ENCODE measurements around the gene FAM156A. TPM values are rescaled to one million over a fixed set of nuclear protein-coding genes. Genes with fewer than 3 reads are reported as not detected.
"Not testable (repeated sequence)": the region's sequence is repeated elsewhere in the genome, so short reads cannot be mapped to it uniquely, and the experiment has no call there.

Gene FAM156A
- total RNA-seq, 1 donor from 2014 or later: 22.1 TPM

- not testable (repeated sequence) for H3K4me1 Mint-ChIP-seq (ENCODE audit: low read depth, unreplicated experiment); H3K27ac Mint-ChIP-seq (ENCODE audit: unreplicated experiment); H3K27me3 Mint-ChIP-seq (ENCODE audit: unreplicated experiment); H3K36me3 Mint-ChIP-seq (ENCODE audit: unreplicated experiment); H3K4me3 Mint-ChIP-seq (ENCODE audit: unreplicated experiment); H3K9me3 Mint-ChIP-seq (ENCODE audit: unreplicated experiment)
- peak; percentile 71 for TF ChIP-seq CTCF (IDR thresholded peaks at IDR 0.05; ENCODE audit: partially characterized antibody, unreplicated experiment)
- DNase-seq: peak; percentile 75
Observed at GRCh38 chrX:52990011-52990631, 31.8 kb upstream of the FAM156A start.

GRCh38 chrX:52988985-52989917, 30.9 kb upstream of the FAM156A start:
- H3K27ac Mint-ChIP-seq (ENCODE audit: unreplicated experiment): no peak overlapping the region

GRCh38 chrX:52983321-52984000, 25.1 kb upstream of the FAM156A start:
- Mint-ChIP-seq H3K36me3 (ENCODE audit: unreplicated experiment) (no peaks in the 10 kb centered on the region), H3K4me1 (ENCODE audit: low read depth, unreplicated experiment) (peaks cover 5% of the 10 kb centered on the region), H3K4me3 (ENCODE audit: unreplicated experiment) (peak overlapping the region; percentile 55), H3K27me3 (ENCODE audit: unreplicated experiment) (peaks cover 2% of the 10 kb centered on the region), H3K9me3 (ENCODE audit: unreplicated experiment) (peaks cover 2% of the 10 kb centered on the region), H3K27ac (ENCODE audit: unreplicated experiment) (peak overlapping the region; percentile 88)
- no peak for DNase-seq
- no peak for TF ChIP-seq CTCF (IDR thresholded peaks at IDR 0.05; ENCODE audit: partially characterized antibody, unreplicated experiment)

More at GRCh38 chrX:52988985-52989917, 30.9 kb upstream of the FAM156A start:
- no peak for TF ChIP-seq CTCF (IDR thresholded peaks at IDR 0.05; ENCODE audit: partially characterized antibody, unreplicated experiment)
- Mint-ChIP-seq H3K4me3 (ENCODE audit: unreplicated experiment) (no peak overlapping the region), H3K9me3 (ENCODE audit: unreplicated experiment) (no peaks in the 10 kb centered on the region), H3K36me3 (ENCODE audit: unreplicated experiment) (no peaks in the 10 kb centered on the region), H3K27me3 (ENCODE audit: unreplicated experiment) (no peaks in the 10 kb centered on the region), H3K4me1 (ENCODE audit: low read depth, unreplicated experiment) (peaks cover 3% of the 10 kb centered on the region)
- DNase-seq: no peak

GRCh38 chrX:52979993-52980392, 21.7 kb upstream of the FAM156A start:
- no peak for DNase-seq
- peaks cover 7% of the 10 kb centered on the region for H3K9me3 Mint-ChIP-seq (ENCODE audit: unreplicated experiment)
- no peak overlapping the region for H3K4me3 Mint-ChIP-seq (ENCODE audit: unreplicated experiment)
- H3K27me3 Mint-ChIP-seq (ENCODE audit: unreplicated experiment): peaks cover 2% of the 10 kb centered on the region
- H3K4me1 Mint-ChIP-seq (ENCODE audit: low read depth, unreplicated experiment): peaks cover 10% of the 10 kb centered on the region
- H3K27ac Mint-ChIP-seq (ENCODE audit: unreplicated experiment): no peak overlapping the region
- H3K36me3 Mint-ChIP-seq (ENCODE audit: unreplicated experiment): no peaks in the 10 kb centered on the region
- no peak for TF ChIP-seq CTCF (IDR thresholded peaks at IDR 0.05; ENCODE audit: partially characterized antibody, unreplicated experiment)
